ENCODE results near the gene FHOD3. TPM values are rescaled to one million over a fixed set of nuclear protein-coding genes. Genes with fewer than 3 reads are reported as not detected.

The FHOD3 gene
- total RNA-seq, 2 donors from 2014 or later: 19.8 to 24.9 TPM

- Histone ChIP-seq H3K4me3 (no peak overlapping the region), H3K36me3 (no peaks in the 10 kb centered on the region), H3K27ac (no peak overlapping the region), H3K27me3 (replicated peaks; ENCODE audit: insufficient read depth) (no peaks in the 10 kb centered on the region), H3K4me1 (ENCODE audit: control insufficient read depth in 1 of 2, low read depth in 2 of 2) (peaks cover 3 to 29% of the 10 kb centered on the region in 2 donors), H3K9me3 (no peaks in the 10 kb centered on the region)
- ATAC-seq (ENCODE audit: insufficient number of reproducible peaks, low FRiP score, low read depth) (no peak), DNase-seq (ENCODE audit: low spot score) (no peak)
- TF ChIP-seq, protein P1, sequence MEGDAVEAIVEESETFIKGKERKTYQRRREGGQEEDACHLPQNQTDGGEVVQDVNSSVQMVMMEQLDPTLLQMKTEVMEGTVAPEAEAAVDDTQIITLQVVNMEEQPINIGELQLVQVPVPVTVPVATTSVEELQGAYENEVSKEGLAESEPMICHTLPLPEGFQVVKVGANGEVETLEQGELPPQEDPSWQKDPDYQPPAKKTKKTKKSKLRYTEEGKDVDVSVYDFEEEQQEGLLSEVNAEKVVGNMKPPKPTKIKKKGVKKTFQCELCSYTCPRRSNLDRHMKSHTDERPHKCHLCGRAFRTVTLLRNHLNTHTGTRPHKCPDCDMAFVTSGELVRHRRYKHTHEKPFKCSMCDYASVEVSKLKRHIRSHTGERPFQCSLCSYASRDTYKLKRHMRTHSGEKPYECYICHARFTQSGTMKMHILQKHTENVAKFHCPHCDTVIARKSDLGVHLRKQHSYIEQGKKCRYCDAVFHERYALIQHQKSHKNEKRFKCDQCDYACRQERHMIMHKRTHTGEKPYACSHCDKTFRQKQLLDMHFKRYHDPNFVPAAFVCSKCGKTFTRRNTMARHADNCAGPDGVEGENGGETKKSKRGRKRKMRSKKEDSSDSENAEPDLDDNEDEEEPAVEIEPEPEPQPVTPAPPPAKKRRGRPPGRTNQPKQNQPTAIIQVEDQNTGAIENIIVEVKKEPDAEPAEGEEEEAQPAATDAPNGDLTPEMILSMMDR (IDR thresholded peaks at IDR 0.05): no peak
These were observed 338.0 kb downstream of the FHOD3 start for GRCh38 chr18:36635414-36636096.

DNA sequence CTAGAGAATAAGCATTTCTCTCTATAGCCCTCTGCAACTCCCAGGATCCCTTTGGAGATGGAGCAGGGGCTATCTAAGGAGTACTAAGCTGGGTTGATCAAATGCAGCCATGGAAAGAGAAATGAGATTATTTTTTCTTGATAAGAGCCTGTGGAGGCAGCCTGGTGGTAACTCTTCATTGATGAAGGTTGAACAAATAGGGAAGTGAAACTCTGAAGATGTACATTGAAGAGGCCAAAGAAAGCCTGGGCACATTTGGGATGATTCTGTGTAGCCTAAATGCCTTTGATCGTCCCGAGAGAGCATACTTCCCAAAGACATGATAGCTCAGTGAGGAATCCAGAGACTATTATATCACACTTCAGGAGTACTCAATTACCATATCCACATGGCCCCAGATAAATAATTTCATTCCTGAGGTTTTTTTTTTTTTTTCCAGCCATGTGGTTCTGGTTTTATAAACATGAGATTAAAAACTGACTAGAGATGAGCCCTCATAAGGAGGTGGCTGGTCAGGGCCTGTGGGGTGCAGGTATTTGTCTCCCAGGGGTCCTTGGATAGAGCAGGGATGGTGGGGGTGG is 338.8 kb downstream of the FHOD3 start:
- Histone ChIP-seq H3K36me3 (no peaks in the 10 kb centered on the region), H3K4me3 (no peak overlapping the region), H3K9me3 (no peaks in the 10 kb centered on the region), H3K27me3 (replicated peaks; ENCODE audit: insufficient read depth) (no peaks in the 10 kb centered on the region), H3K27ac (no peak overlapping the region), H3K4me1 (ENCODE audit: control insufficient read depth in 1 of 2, low read depth in 2 of 2) (peaks cover 6 to 35% of the 10 kb centered on the region in 2 donors)
- no peak for DNase-seq (ENCODE audit: low spot score)
- TF ChIP-seq, protein P1 (IDR thresholded peaks at IDR 0.05): no peak
- ATAC-seq (ENCODE audit: insufficient number of reproducible peaks, low FRiP score, low read depth): no peak

DNA sequence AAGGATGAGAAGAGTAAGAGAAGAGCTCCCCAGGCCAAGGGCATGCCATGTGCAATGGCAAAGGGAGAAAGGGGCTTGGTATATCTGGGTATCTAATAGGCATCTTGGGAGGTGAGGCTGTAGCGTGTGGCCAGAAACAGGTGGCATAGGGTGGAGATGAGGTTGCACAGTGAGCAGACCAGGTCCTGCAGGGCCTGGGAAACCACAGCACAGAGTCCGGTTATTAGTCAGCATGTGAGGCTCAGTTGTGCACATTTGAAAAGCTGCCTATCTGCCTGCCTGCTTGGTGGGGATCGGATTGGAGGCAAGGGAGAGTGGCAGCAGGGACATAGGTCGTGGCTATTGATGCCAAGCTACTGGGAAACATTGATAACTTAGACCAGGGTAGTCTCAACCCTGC is 340.7 kb downstream of the FHOD3 start:
- DNase-seq (ENCODE audit: low spot score) (no peak), ATAC-seq (ENCODE audit: insufficient number of reproducible peaks, low FRiP score, low read depth) (no peak)
- H3K27ac ChIP-seq: no peak overlapping the region
- no peak overlapping the region for H3K4me3 ChIP-seq
- TF ChIP-seq, protein P1 (IDR thresholded peaks at IDR 0.05): no peak
- H3K36me3 ChIP-seq: no peaks in the 10 kb centered on the region
- H3K9me3 ChIP-seq: no peaks in the 10 kb centered on the region
- no peaks in the 10 kb centered on the region for H3K27me3 ChIP-seq (replicated peaks; ENCODE audit: insufficient read depth)
- peaks cover 6 to 35% of the 10 kb centered on the region in 2 donors for H3K4me1 ChIP-seq (ENCODE audit: control insufficient read depth in 1 of 2, low read depth in 2 of 2)

GRCh38 chr18:36640021-36640952 is 342.8 kb downstream of the FHOD3 start:
- no peaks in the 10 kb centered on the region for H3K36me3 ChIP-seq
- ATAC-seq (ENCODE audit: insufficient number of reproducible peaks, low FRiP score, low read depth) (no peak), DNase-seq (ENCODE audit: low spot score) (no peak)
- H3K9me3 ChIP-seq: no peaks in the 10 kb centered on the region
- TF ChIP-seq, protein P1 (IDR thresholded peaks at IDR 0.05): no peak
- no peak overlapping the region for H3K4me3 ChIP-seq
- no peaks in the 10 kb centered on the region for H3K27me3 ChIP-seq (replicated peaks; ENCODE audit: insufficient read depth)
- H3K4me1 ChIP-seq (ENCODE audit: control insufficient read depth in 1 of 2, low read depth in 2 of 2): peaks cover 6 to 35% of the 10 kb centered on the region in 2 donors
- peak overlapping the region; percentile 45 to 48 for H3K27ac ChIP-seq

- ATAC-seq (ENCODE audit: insufficient number of reproducible peaks, low FRiP score, low read depth) (no peak), DNase-seq (ENCODE audit: low spot score) (no peak)
- Histone ChIP-seq H3K9me3 (no peaks in the 10 kb centered on the region), H3K4me1 (ENCODE audit: control insufficient read depth in 1 of 2, low read depth in 2 of 2) (peaks cover 4 to 24% of the 10 kb centered on the region in 2 donors), H3K4me3 (no peak overlapping the region), H3K36me3 (no peaks in the 10 kb centered on the region), H3K27ac (no peak overlapping the region), H3K27me3 (replicated peaks; ENCODE audit: insufficient read depth) (no peaks in the 10 kb centered on the region)
- TF ChIP-seq, protein P1 (IDR thresholded peaks at IDR 0.05): no peak
These were observed 345.5 kb downstream of the FHOD3 start for GRCh38 chr18:36643061-36643460.
